Suprapubic skin (tissue), 4 donors: ENCODE results near the gene TP73. TPM values are rescaled to one million over a fixed set of nuclear protein-coding genes. Genes with fewer than 3 reads are reported as not detected.

Experiments
- DNase-seq, 2 donors: peaks; one replicate each; pipeline ENCODE4 v3.0.0-alpha.2; 2019; ENCODE audit warnings: low spot score in 2 of 2
- H3K27ac ChIP-seq: fragments of 200-600 bp; sonication (generic); one replicate; pipeline ENCODE4 v1.5.1; 2019
- H3K27me3 ChIP-seq: fragments of 200-600 bp; sonication (generic); one replicate; pipeline ENCODE4 v1.5.1; 2019
- H3K36me3 ChIP-seq: fragments of 200-600 bp; sonication (generic); one replicate; pipeline ENCODE4 v1.5.1; 2019
- H3K4me1 ChIP-seq: fragments of 200-600 bp; sonication (generic); one replicate; pipeline ENCODE4 v1.5.1; 2019
- H3K4me3 ChIP-seq: fragments of 200-600 bp; sonication (generic); one replicate; pipeline ENCODE4 v1.5.1; 2019; ENCODE audit warnings: mild to moderate bottlenecking
- H3K9me3 ChIP-seq: fragments of 200-600 bp; sonication (generic); one replicate; pipeline ENCODE4 v1.5.1; 2019
- CTCF ChIP-seq, 2 donors: fragments of 200-600 bp in 1 of 2; fragments of 450-650 bp in 1 of 2; sonication (generic) in 1 of 2; IDR thresholded peaks; one replicate each; pipeline ENCODE4 v1.5.1; 2016 to 2019; ENCODE audit warnings: antibody characterized with exemption in 2 of 2, mild to moderate bottlenecking in 1 of 2, moderate library complexity in 1 of 2
- EP300 ChIP-seq: sonication (generic); formaldehyde crosslinking; IDR thresholded peaks from one replicate; pipeline ENCODE4 v1.6.1; 2017; ENCODE audit warnings: antibody characterized with exemption
- POLR2A ChIP-seq, 2 donors: fragments of 450-650 bp; IDR thresholded peaks; one replicate each; pipeline ENCODE4 v1.6.1; 2017; ENCODE audit warnings: antibody characterized with exemption in 2 of 2, mild to moderate bottlenecking in 2 of 2, moderate library complexity in 2 of 2
- POLR2AphosphoS5 ChIP-seq, 3 donors: sonication (generic); formaldehyde crosslinking; IDR thresholded peaks; one replicate each; pipeline ENCODE4 v1.6.1; 2017; ENCODE audit warnings: antibody characterized with exemption in 3 of 3
- WGBS: methylation state at CpG from one replicate; pipeline ENCODE4 v1.1.5; 2018; 5-methylcytosine and 5-hydroxymethylcytosine counted together
- total RNA-seq, 4 donors: library from RNA; depleted of rRNA; stranded (reverse); fragments of >200 nt; gene quantifications; one replicate each; pipeline ENCODE4 v1.1.0, GENCODE V29; 2016

Gene TP73
- total RNA-seq, 4 donors from 2014 or later: 8.8 to 24.7 (median 16.9) TPM

- no CpG with 5 or more reads among the region's 6 CpGs for WGBS
- DNase-seq: no peak
- H3K4me3 ChIP-seq: no peak overlapping the region
- no peak overlapping the region for H3K27ac ChIP-seq
- peaks cover 71% of the 10 kb centered on the region for H3K27me3 ChIP-seq
- peaks cover 56% of the 10 kb centered on the region for H3K4me1 ChIP-seq
- H3K36me3 ChIP-seq: no peaks in the 10 kb centered on the region
- TF ChIP-seq CTCF (IDR thresholded peaks at IDR 0.05) (no peak), POLR2AphosphoS5 (IDR thresholded peaks at IDR 0.05) (no peak)
- no peaks in the 10 kb centered on the region for H3K9me3 ChIP-seq
These were observed 64.0 kb downstream of the TP73 start for GRCh38 chr1:3716351-3716750.

- Histone ChIP-seq H3K27me3 (peaks cover 64% of the 10 kb centered on the region), H3K27ac (no peak overlapping the region), H3K9me3 (no peaks in the 10 kb centered on the region), H3K4me1 (peaks cover 47% of the 10 kb centered on the region), H3K4me3 (no peak overlapping the region), H3K36me3 (no peaks in the 10 kb centered on the region)
- TF ChIP-seq POLR2AphosphoS5 (IDR thresholded peaks at IDR 0.05) (no peak), CTCF (IDR thresholded peaks at IDR 0.05) (no peak), POLR2A (IDR thresholded peaks at IDR 0.05) (no peak), EP300 (no peak)
- WGBS: 32% methylated on average over 13 of the region's 33 CpGs
- DNase-seq: no peak
These were observed 64.9 kb downstream of the TP73 start for GRCh38 chr1:3717041-3717714.

GRCh38 chr1:3717715-3718601 is 65.6 kb downstream of the TP73 start:
- H3K4me3 ChIP-seq: no peak overlapping the region
- peaks cover 58% of the 10 kb centered on the region for H3K27me3 ChIP-seq
- no peaks in the 10 kb centered on the region for H3K36me3 ChIP-seq
- DNase-seq: no peak
- H3K9me3 ChIP-seq: no peaks in the 10 kb centered on the region
- no peak overlapping the region for H3K27ac ChIP-seq
- WGBS: no CpG with 5 or more reads among the region's 40 CpGs
- TF ChIP-seq POLR2AphosphoS5 (IDR thresholded peaks at IDR 0.05) (no peak), EP300 (no peak), CTCF (IDR thresholded peaks at IDR 0.05) (no peak), POLR2A (IDR thresholded peaks at IDR 0.05) (no peak)
- H3K4me1 ChIP-seq: peaks cover 41% of the 10 kb centered on the region

- Histone ChIP-seq H3K36me3 (no peaks in the 10 kb centered on the region), H3K4me3 (no peak overlapping the region), H3K27me3 (peaks cover 50% of the 10 kb centered on the region), H3K9me3 (no peaks in the 10 kb centered on the region), H3K27ac (no peak overlapping the region), H3K4me1 (peaks cover 35% of the 10 kb centered on the region)
- TF ChIP-seq POLR2A (IDR thresholded peaks at IDR 0.05) (no peak), EP300 (no peak), CTCF (IDR thresholded peaks at IDR 0.05) (no peak), POLR2AphosphoS5 (IDR thresholded peaks at IDR 0.05) (no peak)
- WGBS: 67% methylated on average over 7 of the region's 14 CpGs
- DNase-seq: no peak
These were observed 66.4 kb downstream of the TP73 start for GRCh38 chr1:3718764-3719163.

GRCh38 chr1:3721955-3722465 is 69.7 kb downstream of the TP73 start:
- Histone ChIP-seq H3K27me3 (peaks cover 30% of the 10 kb centered on the region), H3K4me3 (no peak overlapping the region), H3K27ac (no peak overlapping the region), H3K9me3 (no peaks in the 10 kb centered on the region), H3K36me3 (no peaks in the 10 kb centered on the region), H3K4me1 (peaks cover 16% of the 10 kb centered on the region)
- TF ChIP-seq POLR2A (IDR thresholded peaks at IDR 0.05) (no peak), EP300 (no peak), POLR2AphosphoS5 (IDR thresholded peaks at IDR 0.05) (no peak), CTCF (IDR thresholded peaks at IDR 0.05) (no peak)
- DNase-seq: no peak
- 70% methylated on average over 18 of the region's 20 CpGs for WGBS
